HTERT RPE-1 (cell line): ENCODE measurements around the gene CEBPG.

Experiments used
- in situ Hi-C: fragments of 300-500 bp; cut with MboI; formaldehyde crosslinking; loops from 4 replicates; pipeline ENCODE4 v1.14.3; 2020; ENCODE audit warnings: low sequenced_read_pairs

CEBPG gene

DNA sequence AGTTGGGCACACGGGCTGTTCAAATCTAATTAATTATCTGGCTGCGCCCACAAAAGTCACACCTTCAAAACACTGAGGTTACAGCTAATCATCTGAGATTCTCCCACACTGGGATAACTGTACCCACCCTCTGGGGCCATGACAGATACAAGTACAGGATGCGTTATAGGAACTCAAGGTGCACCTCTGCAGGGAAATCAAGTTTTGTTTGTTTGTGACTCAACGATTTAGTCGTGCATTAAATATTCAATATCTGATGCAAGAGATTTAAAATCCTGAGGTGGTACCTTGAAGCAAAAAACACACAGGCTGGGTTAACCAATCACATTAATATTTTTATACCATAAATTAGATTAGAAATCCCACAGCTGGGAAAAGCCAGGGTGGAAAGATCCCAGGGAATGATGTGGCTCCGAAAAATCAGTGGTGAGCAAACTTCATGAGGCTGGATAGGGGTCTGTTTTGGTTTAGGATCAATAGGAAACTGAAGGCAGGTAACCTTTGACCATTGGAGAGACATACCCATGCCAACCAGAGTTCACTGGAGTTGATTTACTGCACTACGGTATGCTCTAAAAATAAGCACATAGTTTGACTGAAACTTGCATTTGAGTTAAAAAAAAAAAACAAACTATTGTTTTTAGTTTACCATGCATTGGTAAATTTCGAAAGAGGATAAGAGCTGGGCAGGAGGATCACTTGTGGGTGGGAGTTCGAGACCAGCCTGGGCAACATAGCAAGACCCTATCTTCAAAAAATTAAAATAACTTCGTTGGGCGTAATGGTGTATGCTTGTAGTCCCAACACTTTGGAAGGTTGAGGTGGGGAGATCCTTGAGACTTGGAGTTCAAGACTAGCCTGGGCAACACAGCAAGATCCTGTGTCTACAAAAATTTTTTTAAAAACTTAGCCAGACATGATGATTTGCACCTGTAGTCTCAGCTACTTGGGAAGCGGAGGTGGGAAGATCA is 23.9 kb upstream of the CEBPG start:
- in situ Hi-C loops, result no loop called here

DNA sequence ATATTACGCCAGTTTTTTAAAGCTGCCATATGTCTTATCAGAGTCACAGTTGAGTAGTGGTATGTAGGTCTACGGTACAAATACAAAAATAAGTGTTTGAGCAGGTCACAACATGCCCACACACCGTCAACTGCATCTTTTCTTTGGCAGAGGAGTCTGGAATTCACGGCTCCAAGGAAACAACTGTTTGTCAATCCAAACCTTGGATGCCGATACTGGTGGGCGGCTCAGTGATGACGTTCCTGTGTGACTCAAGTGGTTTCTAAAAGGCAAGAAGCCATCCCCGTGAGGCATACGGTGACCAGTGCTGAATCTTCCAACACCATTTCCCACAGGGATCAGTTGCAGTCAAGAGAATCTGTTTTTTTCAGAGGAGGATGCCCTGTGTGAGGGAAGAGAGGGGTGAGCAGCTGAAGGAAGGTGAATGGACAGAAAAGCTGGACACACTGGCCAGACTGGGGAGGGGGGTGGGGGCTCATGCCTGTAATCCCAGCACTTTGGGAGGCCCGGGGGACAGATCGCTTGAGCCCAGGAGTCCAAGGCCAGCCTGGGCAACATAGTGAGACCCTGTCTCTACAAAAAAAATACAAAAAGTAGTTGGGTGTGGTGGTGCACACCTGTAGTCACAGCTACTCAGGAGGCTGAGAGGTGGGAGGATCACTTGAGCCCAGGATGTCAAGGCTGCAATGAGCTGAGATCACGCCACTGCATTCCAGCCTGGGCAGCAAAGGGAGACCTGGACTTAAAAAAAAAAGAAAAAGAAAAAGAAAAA is 22.8 kb upstream of the CEBPG start:
- in situ Hi-C loops, result no loop called here

- in situ Hi-C loops, result no loop called here
Observed at GRCh38 chr19:33355535-33355934, 18.0 kb upstream of the CEBPG start.

- in situ Hi-C loops, result no loop called here
Observed at GRCh38 chr19:33357556-33357955, 16.0 kb upstream of the CEBPG start.

GRCh38 chr19:33358408-33358807 is 15.1 kb upstream of the CEBPG start:
- in situ Hi-C loops, result no loop called here

DNA sequence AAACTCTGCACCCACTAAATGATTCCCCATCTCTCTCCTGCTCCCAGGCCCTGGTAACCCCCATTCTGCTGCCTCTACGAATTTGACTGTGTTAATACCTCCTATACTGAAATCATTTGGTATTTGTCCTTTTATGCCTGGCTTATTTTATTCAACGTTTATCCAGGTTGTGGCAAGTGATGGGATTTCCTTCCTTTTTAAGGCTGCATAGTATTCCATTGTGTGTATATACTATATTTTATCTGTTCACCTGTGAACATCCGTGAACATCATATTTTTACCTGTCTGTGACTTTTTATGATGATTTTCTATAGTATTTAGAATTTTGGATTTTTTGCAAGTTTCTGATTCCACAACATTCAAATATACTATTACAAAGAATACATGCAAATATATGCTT is 13.9 kb upstream of the CEBPG start:
- in situ Hi-C loops, result no loop called here

- in situ Hi-C loops, result no loop called here
Observed at GRCh38 chr19:33362508-33363228, 10.8 kb upstream of the CEBPG start.

DNA sequence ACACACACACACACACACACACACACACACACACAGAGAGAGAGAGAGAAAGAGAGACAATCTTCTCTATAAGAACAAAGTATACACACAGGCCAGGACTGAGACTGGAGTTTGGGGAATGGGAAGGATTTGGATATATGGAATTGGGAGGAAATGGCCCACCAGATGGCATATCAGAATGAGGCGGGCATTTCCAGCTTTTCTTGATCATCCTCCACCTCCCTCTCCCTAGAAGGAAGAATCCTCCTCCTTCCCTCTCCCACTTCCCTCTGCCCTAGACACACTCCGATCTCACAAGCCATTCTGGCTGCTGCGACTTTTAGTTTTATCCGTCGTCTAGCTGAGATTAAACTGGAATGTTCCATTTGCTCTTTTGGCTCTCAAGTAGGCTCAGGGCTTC is 10.0 kb upstream of the CEBPG start:
- in situ Hi-C loops, result no loop called here

DNA sequence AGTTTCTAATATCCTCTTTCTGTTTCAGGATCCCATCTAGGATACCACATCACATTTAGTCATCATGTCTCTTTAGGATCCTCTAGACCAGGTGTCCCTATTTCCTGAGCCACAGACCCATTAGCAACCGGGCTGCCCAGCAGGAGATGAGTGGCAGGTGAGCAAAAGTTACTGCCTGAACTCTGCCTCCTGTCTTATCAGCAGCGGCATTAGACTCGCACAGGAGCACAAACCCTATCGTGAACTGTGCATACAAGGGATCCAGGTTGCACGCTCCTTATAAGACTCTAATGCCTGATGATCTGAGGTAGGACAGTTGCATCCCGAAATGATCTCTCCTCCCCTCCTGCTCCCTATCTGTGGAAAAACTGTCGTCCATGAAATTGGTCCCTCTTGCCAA is 7.8 kb upstream of the CEBPG start:
- in situ Hi-C loops, result no loop called here

GRCh38 chr19:33366127-33366526 is 7.4 kb upstream of the CEBPG start:
- in situ Hi-C loops, result no loop called here

DNA sequence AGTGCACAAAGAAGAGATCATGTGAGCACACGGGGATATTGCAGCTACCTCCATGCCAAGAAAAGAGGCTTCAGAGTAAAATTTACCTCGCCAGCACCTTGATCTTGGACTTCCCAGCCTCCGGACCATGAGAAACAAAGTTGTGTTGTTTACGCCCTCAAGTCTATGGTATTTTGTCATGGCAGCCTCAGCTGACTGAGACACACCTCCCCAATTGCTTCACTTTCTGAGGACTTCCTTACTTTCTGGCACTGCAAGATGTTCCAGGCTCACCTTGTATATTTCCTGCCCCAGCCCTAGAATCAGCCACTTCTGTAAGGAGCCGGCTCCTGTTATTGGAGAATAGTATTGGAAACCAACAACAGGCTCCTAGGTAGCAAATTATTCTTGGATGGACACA is 6.6 kb upstream of the CEBPG start:
- in situ Hi-C loops, result no loop called here

DNA sequence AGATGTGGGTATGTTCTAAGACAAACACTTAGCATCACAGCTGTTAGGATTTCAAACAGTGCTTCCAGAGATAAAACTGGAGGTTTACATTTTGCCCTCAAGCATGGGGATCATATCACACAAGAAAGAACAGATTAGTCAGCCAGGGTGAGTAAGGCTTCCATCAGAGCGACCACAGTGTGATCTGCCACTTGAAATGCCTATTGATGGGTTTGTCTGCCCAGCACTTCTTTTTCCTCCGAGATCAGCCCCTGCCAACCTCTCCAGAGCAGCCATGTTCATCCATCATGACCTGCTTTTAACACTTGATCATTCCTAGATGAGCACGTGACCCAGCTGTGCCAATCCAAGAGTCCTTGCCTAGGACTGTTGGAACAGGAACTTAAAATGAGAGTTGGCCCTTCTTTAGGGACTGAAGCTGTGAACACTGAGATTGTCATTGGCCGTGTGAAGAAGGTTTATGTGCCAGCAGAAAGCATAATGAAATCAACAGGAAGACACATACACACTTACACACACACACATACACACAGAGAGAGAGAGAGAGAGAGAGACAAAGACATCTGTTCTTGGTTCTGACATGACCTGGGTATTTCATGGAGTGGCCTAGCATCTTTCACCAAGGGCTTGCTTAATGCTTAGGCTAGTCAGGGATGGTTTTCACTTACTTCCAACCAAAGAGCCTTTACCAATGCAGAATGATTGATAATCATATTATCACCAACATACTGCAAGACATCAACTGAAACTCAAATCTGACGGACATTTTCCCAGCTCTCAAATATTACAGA is 5.2 kb upstream of the CEBPG start:
- in situ Hi-C loops, result no loop called here

GRCh38 chr19:33370783-33371182 is 2.7 kb upstream of the CEBPG start:
- in situ Hi-C loops, result no loop called here

DNA sequence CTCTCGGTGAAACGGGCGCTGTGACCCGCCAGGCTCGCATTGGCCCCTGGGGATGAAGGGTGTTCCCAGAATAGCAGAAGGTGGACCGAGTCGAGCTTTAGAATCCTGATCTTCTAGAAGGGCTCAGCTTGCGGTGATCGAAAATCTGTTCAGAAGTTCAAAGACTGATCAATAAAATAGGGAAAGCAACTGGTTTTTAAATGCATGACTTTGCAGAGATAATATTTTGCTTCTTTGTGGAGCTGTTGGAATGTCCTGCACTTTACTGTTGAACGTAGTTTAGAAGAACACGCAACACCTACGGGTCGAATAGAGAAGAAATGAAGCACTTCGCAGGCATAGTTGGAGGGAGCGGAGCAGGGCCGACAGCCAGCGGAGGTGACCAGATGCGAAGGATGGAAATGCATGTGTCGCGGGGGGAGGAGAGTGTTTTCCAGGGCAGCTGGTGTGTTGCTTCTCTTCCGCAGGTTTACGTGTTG is 766 bp downstream of the CEBPG start:
- in situ Hi-C loops, result no loop called here

GRCh38 chr19:33375156-33375836 is 1.8 kb downstream of the CEBPG start:
- in situ Hi-C loops, result no loop called here

DNA sequence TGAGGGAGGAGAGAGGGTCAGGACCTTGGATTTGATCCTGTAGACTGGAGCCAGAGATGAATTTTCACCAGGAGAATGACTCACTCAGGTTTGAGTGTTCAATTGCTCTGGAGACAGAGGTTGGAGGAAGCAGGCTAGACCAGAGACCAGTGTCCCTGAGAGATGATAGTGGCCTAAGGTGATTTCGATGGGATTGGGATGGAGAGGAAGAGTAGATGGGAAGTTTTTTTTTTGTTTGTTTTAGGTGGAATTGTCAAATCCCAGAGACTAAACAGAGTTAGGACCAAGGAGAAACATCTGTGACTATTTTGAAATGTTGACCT is 2.3 kb downstream of the CEBPG start:
- in situ Hi-C loops, result no loop called here

DNA sequence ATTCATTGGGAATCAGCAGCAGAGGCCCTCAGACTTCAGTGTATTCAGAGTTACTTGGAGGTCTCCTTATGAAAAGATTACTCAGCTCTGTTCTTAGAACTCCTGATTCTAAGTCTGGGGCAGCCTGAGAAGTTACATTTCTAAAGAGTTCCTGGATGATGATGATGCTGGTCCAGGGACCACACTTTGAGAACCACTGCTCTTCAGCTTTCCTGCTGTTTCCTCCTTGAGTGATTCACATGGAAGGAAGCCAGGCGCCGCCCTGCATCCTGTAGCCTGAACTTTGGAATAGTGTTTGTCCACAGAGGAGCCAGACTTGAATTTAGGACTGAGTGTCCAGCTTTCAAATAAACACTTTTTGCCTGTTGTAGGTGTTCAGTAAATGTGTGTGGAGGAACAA is 2.9 kb downstream of the CEBPG start:
- in situ Hi-C loops, result no loop called here

GRCh38 chr19:33376941-33377557 is 3.5 kb downstream of the CEBPG start:
- in situ Hi-C loops, result no loop called here

DNA sequence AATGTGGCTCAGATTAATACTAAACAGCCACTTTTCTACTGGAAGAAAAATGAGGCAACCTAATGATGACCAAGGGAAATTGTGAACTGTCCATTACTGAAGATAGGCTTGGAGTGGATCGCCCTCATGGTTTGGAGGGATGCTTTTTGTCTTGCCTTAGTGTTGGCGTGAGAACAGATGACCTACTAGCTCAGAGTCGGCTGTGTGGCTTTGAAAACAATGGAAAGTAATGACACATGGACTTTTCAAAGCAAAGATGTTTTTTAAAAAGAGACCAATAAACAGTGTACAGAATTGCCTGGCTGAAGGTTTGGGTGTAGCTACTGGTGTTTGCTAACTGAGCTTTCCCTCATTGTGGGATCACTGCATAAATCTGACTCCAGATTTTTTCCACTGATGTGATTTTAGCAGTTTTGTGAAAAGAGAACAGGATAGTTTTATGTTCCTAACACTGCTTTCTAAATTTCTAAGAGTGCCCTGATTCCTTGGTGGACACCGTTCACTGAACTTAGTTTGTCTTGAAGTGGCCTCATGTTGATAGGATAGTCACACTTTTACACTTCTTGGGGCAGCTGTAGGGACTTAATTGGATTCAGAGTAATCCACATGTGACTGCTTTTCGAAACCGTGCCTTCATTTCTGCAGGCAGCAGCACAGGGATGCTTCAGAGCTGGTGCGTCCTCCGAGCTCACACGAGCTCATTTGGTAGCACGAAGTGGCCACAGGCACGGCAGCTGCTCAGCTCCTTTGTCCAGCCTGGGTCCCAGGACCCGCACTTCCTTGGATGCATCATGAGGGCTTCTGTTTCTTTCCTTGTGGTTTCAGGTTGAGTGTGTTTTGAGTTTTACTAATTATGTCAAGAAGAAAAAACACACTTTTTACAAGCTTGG is 4.3 kb downstream of the CEBPG start:
- in situ Hi-C loops, result no loop called here
